ENCODE results near the gene DAB1.
A peak's percentile ranks its signal among the peaks of the same experiment; 100 is the strongest.

Gene DAB1

GRCh38 chr1:57218487-57219079 lies 205.3 kb downstream of the DAB1 start:
- DNase-seq (ENCODE audit: low read depth), result no peak

- DNase-seq (ENCODE audit: low read depth), result no peak
Measured at GRCh38 chr1:57217905-57218304, 206.0 kb downstream of the DAB1 start.

- DNase-seq (ENCODE audit: low read depth), result no peak
Measured at GRCh38 chr1:57214951-57215575, 208.8 kb downstream of the DAB1 start.

- no peak for DNase-seq (ENCODE audit: low read depth)
Measured at GRCh38 chr1:57210881-57211280, 213.0 kb downstream of the DAB1 start.

GRCh38 chr1:57209495-57209894 lies 214.4 kb downstream of the DAB1 start:
- no peak for DNase-seq (ENCODE audit: low read depth)

- DNase-seq (ENCODE audit: low read depth), result no peak
Measured at GRCh38 chr1:57208741-57209302, 215.0 kb downstream of the DAB1 start.

GRCh38 chr1:57206038-57206437 lies 217.8 kb downstream of the DAB1 start:
- DNase-seq (ENCODE audit: low read depth), result no peak

- no peak for DNase-seq (ENCODE audit: low read depth)
Measured at GRCh38 chr1:57204942-57205787, 218.7 kb downstream of the DAB1 start.

- DNase-seq (ENCODE audit: low read depth), result no peak
Measured at GRCh38 chr1:57204091-57204490, 219.8 kb downstream of the DAB1 start.

- DNase-seq (ENCODE audit: low read depth), result no peak
Measured at GRCh38 chr1:57202241-57202640, 221.6 kb downstream of the DAB1 start.

- DNase-seq (ENCODE audit: low read depth), result no peak
Measured at GRCh38 chr1:57198912-57199311, 224.9 kb downstream of the DAB1 start.

- DNase-seq (ENCODE audit: low read depth), result no peak
Measured at GRCh38 chr1:57195436-57195941, 228.4 kb downstream of the DAB1 start.

GRCh38 chr1:57192222-57192621 lies 231.6 kb downstream of the DAB1 start:
- DNase-seq (ENCODE audit: low read depth), result peak; percentile 19

- no peak for DNase-seq (ENCODE audit: low read depth)
Measured at GRCh38 chr1:57190898-57191297, 233.0 kb downstream of the DAB1 start.

GRCh38 chr1:57188168-57188567 lies 235.7 kb downstream of the DAB1 start:
- DNase-seq (ENCODE audit: low read depth), result no peak

- no peak for DNase-seq (ENCODE audit: low read depth)
Measured at GRCh38 chr1:57186455-57186854, 237.4 kb downstream of the DAB1 start.

- DNase-seq (ENCODE audit: low read depth), result no peak
Measured at GRCh38 chr1:57179001-57179400, 244.9 kb downstream of the DAB1 start.

GRCh38 chr1:57175506-57175905 lies 248.4 kb downstream of the DAB1 start:
- DNase-seq (ENCODE audit: low read depth), result no peak

GRCh38 chr1:57172040-57172439 lies 251.8 kb downstream of the DAB1 start:
- no peak for DNase-seq (ENCODE audit: low read depth)

- DNase-seq (ENCODE audit: low read depth), result no peak
Measured at GRCh38 chr1:57167997-57168396, 255.9 kb downstream of the DAB1 start.

GRCh38 chr1:57165546-57165945 lies 258.3 kb downstream of the DAB1 start:
- no peak for DNase-seq (ENCODE audit: low read depth)

GRCh38 chr1:57164584-57164983 lies 259.3 kb downstream of the DAB1 start:
- no peak for DNase-seq (ENCODE audit: low read depth)

- DNase-seq (ENCODE audit: low read depth), result no peak
Measured at GRCh38 chr1:57163789-57164188, 260.1 kb downstream of the DAB1 start.

Measured in non-pigmented ciliary epithelial cell (primary cell).